ENCODE results near the gene NDOR1. TPM values are rescaled to one million over a fixed set of nuclear protein-coding genes. Genes with fewer than 3 reads are reported as not detected.
A peak's percentile ranks its signal among the peaks of the same experiment; 100 is the strongest.
"Not testable (repeated sequence)": the region's sequence is repeated elsewhere in the genome, so short reads cannot be mapped to it uniquely, and the experiment has no call there.

The NDOR1 gene
- total RNA-seq, 2 donors from 2014 or later = 17.1 to 22.7 TPM

- DNase-seq (no peak), ATAC-seq (no peak)
- TF ChIP-seq POLR2A (IDR thresholded peaks at IDR 0.05) (no peak), CTCF (IDR thresholded peaks at IDR 0.05) (no peak)
- peaks cover 0 to 14% of the 10 kb centered on the region in 2 donors for H3K27me3 ChIP-seq
- H3K9me3 ChIP-seq = no peaks in the 10 kb centered on the region
- no peak overlapping the region for H3K4me3 ChIP-seq
- WGBS, 2 donors = 35% methylated on average over 11 of the region's 11 CpGs; no CpG with 5 or more reads in 1 of the 2 donors
- H3K27ac ChIP-seq = peak overlapping the region in 2 of 4 donors; percentile 4 to 36
- H3K4me1 ChIP-seq = peaks cover 37% of the 10 kb centered on the region
- H3K36me3 ChIP-seq (replicated peaks in 1 of 2; ENCODE audit: insufficient read depth in 1 of 2, low read depth in 2 of 2) = no peaks in the 10 kb centered on the region
- intact Hi-C loops (cut with DNase I) = no loop called here
Measured at GRCh38 chr9:137236936-137237421, 31.5 kb downstream of the NDOR1 start.

GRCh38 chr9:137237759-137238726 is 32.5 kb downstream of the NDOR1 start:
- Histone ChIP-seq H3K4me3 (no peak overlapping the region), H3K4me1 (peaks cover 47% of the 10 kb centered on the region), H3K27me3 (peaks cover 0 to 13% of the 10 kb centered on the region in 2 donors), H3K9me3 (no peaks in the 10 kb centered on the region), H3K27ac (peak overlapping the region in 3 of 4 donors; percentile 17 to 55 (median 36)), H3K36me3 (replicated peaks in 1 of 2; ENCODE audit: insufficient read depth in 1 of 2, low read depth in 2 of 2) (no peaks in the 10 kb centered on the region)
- TF ChIP-seq CTCF (IDR thresholded peaks at IDR 0.05) = no peak
- peak in 1 of 3 donors; percentile 7 for TF ChIP-seq POLR2A (IDR thresholded peaks at IDR 0.05)
- no peak for ATAC-seq
- WGBS, 2 donors = 48% methylated on average over 10 to 12 of the region's 13 CpGs
- intact Hi-C loops (cut with DNase I) = no loop called here
- peak in 3 of 4 donors; percentile 46 to 66 (median 60) for DNase-seq

GRCh38 chr9:137239541-137240200 is 34.2 kb downstream of the NDOR1 start:
- ATAC-seq; H3K27me3 ChIP-seq; intact Hi-C loops (cut with DNase I); H3K9me3 ChIP-seq; DNase-seq; H3K36me3 ChIP-seq (replicated peaks in 1 of 2; ENCODE audit: insufficient read depth in 1 of 2, low read depth in 2 of 2): not testable (repeated sequence)
- H3K4me1 ChIP-seq = peaks cover 64% of the 10 kb centered on the region
- 48 to 62% methylated on average over 21 to 23 of the region's 27 CpGs for WGBS, 2 donors
- H3K27ac ChIP-seq = peak overlapping the region; percentile 88 to 98 (median 91)
- peak overlapping the region in 1 of 2 donors; percentile 44 for H3K4me3 ChIP-seq

GRCh38 chr9:137240318-137240840 is 34.9 kb downstream of the NDOR1 start:
- intact Hi-C loops (cut with DNase I) = no loop called here
- no peaks in the 10 kb centered on the region for H3K9me3 ChIP-seq
- DNase-seq (peak; percentile 76 to 85 (median 80)), ATAC-seq (peak; percentile 28)
- 1% methylated on average over 58 of the region's 58 CpGs; no CpG with 5 or more reads in 1 of the 2 donors for WGBS, 2 donors
- peak in 2 of 7 experiments; percentile 4 to 6 for TF ChIP-seq CTCF (IDR thresholded peaks at IDR 0.05)
- no peak for TF ChIP-seq POLR2A (IDR thresholded peaks at IDR 0.05)
- peak overlapping the region; percentile 88 to 98 (median 91) for H3K27ac ChIP-seq
- no peaks in the 10 kb centered on the region for H3K36me3 ChIP-seq (replicated peaks in 1 of 2; ENCODE audit: insufficient read depth in 1 of 2, low read depth in 2 of 2)
- H3K4me3 ChIP-seq = peak overlapping the region; percentile 4 to 44
- peaks cover 65% of the 10 kb centered on the region for H3K4me1 ChIP-seq
- H3K27me3 ChIP-seq = peaks cover 0 to 6% of the 10 kb centered on the region in 2 donors
